Pulmonary artery endothelial cell (primary cell): ENCODE measurements around the gene NBEAL2. TPM values are rescaled to one million over a fixed set of nuclear protein-coding genes. Genes with fewer than 3 reads are reported as not detected.
"Not testable (repeated sequence)": the region's sequence is repeated elsewhere in the genome, so short reads cannot be mapped to it uniquely, and the experiment has no call there.

ENCODE experiments used
- DNase-seq: peaks from one replicate; pipeline ENCODE4 v3.0.0-alpha.2; 2011; ENCODE audit warnings: low read depth, low spot score
- total RNA-seq: library from RNA; depleted of rRNA; stranded (reverse); fragments of >200 nt; gene quantifications from 2 replicates; pipeline ENCODE4 v1.2.3, GENCODE V29; 2014

NBEAL2 gene
- total RNA-seq, 1 donor from 2014 or later, result 36.9 TPM

- DNase-seq, result no peak
Measured at GRCh38 chr3:46960835-46961234, 18.6 kb upstream of the NBEAL2 start.

- DNase-seq, result no peak
Measured at GRCh38 chr3:46962427-46962826, 17.0 kb upstream of the NBEAL2 start.

GRCh38 chr3:46962990-46963389 is 16.5 kb upstream of the NBEAL2 start:
- no peak for DNase-seq

- DNase-seq, result not testable (repeated sequence)
Measured at GRCh38 chr3:46964038-46964590, 15.4 kb upstream of the NBEAL2 start.

DNA sequence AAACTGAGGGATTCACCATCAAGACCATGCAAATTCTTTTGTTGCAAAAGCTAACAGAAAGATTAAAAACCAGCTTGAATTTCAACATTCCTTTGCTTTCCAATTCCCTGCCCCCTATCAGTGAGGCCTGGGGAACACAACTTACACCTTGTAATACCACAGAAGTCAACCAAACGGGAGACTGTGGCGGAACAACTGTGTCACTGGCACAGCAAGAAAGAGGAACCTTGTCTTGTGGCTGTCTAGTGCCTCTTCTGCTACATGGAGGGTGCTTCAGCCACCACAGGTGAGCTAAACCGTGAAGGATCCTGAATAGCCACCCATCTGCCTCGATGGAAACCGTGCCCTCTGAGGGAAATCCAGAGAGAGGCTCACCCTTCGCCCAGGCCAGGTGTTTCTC is 14.3 kb upstream of the NBEAL2 start:
- DNase-seq, result no peak

DNA sequence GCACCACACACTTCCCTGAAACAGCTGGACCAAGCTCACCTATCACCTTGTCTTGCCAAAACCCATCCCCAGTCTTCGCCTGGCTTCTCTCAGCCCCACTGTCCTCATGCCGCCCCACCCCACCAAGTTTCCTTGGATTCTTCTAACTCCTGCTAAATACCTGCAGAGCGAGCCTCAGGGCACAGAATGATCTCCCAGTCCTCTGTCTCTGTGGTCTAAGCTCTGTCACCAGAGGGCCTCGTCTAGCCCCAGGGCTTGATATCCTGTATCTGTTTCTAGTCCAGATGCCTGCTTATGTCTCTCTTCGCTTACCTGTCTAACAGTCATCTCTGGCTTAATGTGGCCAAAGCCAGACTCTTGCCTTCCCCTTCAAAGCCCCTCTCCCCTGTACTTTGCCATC is 12.7 kb upstream of the NBEAL2 start:
- DNase-seq, result no peak

- DNase-seq, result no peak
Measured at GRCh38 chr3:46968783-46969428, 10.6 kb upstream of the NBEAL2 start.

GRCh38 chr3:46970391-46971091 is 8.9 kb upstream of the NBEAL2 start:
- DNase-seq, result no peak

- no peak for DNase-seq
Measured at GRCh38 chr3:46971151-46971550, 8.3 kb upstream of the NBEAL2 start.

DNA sequence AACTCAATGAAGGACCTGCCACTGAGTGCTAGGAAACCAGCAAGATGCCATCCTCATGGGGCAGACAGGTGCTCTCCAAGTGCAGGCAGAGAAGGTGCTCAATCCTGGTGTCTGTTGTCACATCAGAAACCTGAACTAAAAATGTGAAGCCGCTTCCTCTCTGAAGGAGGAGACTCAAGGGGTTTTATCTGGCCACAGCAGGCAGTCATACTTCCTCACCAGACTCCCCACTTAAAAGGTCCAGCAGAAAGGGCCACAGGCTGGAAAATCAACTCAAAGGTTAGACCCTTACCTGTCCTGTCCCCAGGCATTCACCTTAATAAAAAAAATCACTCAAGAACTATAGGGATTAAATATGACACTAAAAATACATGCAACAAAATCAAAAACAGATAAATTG is 7.7 kb upstream of the NBEAL2 start:
- DNase-seq, result no peak

DNA sequence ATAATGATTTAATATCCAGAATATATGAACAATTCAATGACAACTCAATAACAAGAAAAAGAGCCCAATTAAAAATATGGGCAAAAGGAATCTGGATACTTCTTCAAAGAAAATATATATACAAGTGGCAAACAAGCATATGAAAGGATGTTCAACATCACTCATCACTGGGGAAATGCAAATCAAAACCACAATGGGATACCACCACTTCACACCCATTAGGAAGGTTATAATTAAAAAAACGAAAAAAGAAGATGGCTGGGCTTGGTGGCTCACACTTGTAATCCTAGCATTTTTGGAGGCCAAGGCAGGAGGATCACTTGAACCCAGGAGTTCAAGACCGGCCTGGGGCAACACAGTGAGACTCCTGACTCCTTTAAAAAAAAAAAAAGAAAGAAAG is 7.1 kb upstream of the NBEAL2 start:
- DNase-seq, result no peak

- DNase-seq, result no peak
Measured at GRCh38 chr3:46974421-46975171, 4.9 kb upstream of the NBEAL2 start.

DNA sequence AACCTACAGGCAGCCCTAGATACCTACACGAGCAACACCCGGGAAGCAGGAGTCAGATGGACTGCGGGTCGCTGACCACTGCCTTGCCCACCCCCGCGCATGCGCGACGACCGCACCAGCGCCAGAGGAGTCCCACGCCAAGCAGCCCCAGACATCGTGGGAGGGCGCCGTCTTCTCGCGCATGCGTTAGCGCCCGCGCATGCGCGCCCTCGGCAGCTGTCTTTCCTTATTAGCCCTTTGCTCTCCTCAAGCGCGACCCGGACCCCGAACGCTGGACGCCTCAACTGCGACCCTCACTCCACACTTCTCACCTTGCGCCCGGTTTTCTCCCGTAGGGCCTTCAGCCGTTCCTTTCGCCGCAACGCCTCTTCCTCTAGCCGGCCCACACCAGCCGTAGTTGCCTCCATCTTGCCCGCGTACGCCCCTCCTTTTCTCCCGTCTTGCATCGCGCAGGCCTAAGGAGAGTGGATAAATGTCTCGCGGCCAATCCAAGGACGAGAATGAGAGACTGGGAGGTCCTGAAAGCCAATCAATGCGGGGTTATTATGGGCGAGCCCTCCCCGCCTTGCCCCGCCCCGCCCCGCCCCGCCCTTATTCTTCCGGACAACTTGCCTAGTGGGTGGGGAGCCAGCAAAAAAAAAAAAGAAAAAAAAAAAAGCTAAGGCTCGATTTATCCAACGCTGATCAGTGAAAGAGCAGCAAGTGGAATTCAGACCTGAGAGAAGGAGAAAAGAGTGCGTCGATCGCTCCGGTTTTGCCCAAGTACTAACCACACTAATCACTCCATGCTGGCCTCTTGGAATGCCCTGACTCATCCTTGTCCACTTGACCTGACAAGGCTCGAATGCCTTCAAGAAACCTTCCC is 2.9 kb upstream of the NBEAL2 start, which contains the start of gene CCDC12:
Gene CCDC12 (minus strand): TSS at position 420 of the 865 bp plus-strand sequence. CDS start 13 bp downstream, at position 407.
- DNase-seq, result peak; percentile 97

DNA sequence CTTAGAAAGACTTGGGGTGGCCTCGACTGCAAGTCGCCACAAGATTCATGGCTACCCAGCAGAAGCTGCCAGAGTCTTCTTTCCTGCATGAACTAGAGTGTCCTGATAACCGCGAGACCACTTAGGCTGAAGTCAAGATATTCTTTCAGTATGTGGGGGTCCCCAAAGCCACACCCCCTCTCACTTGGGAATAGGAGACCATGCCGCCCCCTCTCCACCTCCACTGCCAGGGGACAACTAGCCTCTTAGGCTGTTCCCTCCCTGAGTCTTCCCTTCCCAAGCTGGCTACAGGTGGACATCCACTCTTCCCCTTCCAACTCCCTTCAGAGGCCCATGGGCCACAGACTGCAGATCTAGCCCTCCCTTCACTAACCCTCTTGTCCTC is 1.7 kb upstream of the NBEAL2 start:
- no peak for DNase-seq

- no peak for DNase-seq
Measured at GRCh38 chr3:46978381-46978780, 1.1 kb upstream of the NBEAL2 start.

DNA sequence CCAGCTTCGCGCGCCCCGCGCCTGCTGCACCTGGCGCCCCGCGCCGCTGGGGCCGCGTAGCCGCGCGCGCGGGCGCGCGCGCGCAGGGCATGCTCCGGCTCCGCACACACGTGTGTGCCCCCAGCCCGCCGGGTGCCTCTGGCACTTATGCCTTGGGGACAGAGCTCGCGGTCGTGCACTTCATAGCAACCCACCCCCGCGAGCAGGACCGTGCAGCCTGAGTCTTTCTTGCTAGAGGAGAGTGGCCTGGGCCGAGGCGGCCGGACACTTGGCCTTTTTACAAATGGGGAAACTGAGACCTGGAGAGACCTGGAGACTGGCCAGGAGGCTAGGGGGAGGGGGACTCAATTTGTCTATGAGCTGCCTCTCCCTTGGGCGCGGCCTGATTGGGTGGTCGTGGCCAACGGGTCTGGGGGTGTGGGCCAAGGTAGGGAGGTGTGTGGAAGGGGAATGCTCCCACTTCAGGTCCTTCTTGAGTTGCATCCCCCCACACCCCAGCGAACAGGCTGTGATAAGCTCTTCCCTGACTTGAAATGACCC is 562 bp downstream of the NBEAL2 start:
- DNase-seq, result no peak

- no peak for DNase-seq
Measured at GRCh38 chr3:46981932-46982471, 2.5 kb downstream of the NBEAL2 start.

- DNase-seq, result no peak
Measured at GRCh38 chr3:46982546-46982945, 3.1 kb downstream of the NBEAL2 start.

DNA sequence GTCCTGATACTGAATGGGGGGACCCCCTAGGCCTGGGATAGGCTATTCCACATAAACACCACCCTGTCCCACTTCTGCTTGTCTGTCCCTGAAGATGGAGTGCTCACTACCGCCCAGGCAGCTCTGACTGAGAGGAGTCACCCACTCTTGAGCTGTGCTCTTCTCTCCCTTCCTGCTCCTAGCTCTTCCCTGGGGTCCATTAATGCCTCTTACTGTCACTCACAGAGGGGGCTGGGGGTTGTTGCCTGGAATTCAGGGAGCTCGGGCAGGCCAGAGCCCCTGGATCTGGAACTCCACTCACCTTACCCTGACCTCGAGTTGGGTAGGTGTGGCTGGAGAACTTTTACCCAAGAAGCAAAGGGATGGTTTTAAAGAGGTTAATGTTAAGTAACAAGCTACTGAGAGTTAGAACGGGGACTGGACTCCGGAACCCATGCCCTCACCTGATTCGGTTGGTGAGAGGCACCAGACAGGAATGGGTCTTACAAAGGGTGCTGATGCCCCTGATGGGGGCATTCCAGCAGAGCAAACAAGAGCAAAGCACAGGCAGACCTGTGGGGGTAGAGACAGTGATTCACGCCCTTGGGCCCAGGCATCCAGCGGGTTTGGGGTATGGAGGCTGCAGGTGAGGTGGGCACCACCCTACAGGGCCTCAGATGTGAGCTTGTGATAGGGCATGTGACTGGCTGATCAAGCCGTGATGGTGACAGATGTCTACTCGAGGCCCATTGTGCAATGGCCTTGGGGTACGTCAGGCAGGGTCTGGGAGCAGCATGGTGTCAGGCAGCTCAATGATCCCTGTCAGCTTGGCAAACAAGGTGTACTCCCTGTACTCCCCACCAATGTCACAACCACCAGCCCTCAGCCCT is 5.4 kb downstream of the NBEAL2 start:
- no peak for DNase-seq

- DNase-seq, result no peak
Measured at GRCh38 chr3:46985588-46985987, 6.1 kb downstream of the NBEAL2 start.
